HG03039 (cell line): ENCODE measurements around the gene ELMO1.

Source experiments
- ATAC-seq: cut with Tn5 transposase; IDR thresholded peaks from one replicate; pipeline ENCODE4 v1.9.1; 2021; ENCODE audit warnings: mild to moderate bottlenecking, moderate library complexity; ENCODE audit not compliant: unreplicated experiment

ELMO1 gene

DNA sequence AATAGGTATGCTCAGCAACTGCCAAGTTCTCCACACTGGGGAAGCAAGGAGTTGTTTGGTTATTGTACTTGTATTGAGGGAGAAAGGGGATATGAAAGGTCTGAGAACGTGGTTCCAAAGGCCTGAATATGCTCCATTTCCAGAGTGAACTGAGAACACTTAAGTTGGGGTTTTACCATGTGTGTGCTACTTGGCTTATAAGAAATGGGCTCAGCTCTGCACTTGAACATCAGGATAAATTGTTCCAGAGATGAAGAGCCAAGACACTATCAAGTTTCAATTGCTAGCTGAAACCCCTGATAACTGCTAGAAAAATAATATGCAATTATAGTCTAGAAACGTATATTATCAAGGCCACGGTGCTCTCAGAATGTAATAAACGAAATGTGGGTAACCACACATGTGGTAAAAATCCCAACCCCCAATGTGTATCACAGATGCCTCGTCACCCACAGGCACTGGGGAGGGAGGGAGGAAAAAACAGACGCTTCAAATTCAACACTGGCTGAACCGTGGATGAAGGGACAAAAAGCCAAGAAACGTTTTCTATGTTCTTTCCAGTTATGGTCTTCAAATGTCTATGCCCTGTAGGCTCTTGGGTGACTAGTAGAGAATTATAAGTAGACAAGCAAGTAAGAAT, 16.3 kb downstream of the ELMO1 start:
- no peak for ATAC-seq

DNA sequence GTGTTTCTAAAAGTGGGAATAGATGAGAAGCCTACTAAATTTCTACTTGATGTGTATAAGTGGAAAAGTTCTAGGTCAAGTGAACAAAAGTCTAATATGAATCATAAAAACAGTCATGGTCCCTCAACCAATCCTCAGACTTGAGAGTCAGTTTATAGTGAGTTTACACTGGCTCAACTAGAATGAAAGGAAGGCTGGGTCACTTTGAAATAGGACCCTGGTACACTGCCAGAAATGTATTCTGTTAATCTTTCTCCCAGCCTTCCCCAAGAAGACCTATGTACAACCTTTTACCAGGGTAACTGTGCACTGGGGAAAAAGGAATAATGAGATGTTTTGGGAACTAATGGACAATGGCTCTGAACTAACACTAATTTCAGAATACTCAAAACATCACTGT, 17.3 kb downstream of the ELMO1 start:
- ATAC-seq, result no peak

DNA sequence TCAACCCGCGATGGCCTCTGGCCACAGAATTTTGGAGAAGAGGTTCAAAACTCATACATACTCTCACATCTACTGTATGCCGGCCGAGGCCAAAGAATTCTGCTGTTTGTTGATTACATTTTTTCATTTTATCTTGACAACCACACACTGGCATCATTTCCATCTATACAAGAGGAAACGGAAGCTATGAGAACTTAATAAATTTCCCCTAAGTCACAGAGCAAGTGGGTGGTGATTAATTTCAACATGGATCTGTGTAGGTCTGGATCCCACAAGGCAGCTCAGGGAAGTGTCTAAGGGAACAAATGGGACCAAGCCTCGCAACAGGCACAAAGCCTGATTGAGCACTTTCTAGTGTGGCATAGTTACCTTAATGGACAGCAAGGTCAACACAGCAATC, 18.0 kb downstream of the ELMO1 start:
- no peak for ATAC-seq

DNA sequence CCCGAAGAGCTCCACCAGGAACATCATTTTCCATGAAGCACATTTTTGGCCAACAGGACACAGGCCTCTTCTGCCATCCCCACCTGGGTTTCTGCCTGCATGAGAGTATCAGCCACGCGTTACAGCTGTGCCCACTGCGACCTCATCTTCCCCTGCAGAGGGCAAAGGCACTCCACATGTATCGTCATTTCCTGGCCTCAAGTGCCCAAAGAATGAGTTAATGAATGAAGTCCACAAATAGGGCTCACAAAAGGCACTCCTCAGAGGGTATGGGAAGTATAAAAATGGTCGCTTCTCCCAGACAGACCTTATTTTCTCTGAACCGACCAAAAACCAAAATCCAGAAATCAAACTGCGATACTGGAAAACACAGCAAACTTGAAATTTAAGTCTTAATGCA, 18.5 kb downstream of the ELMO1 start:
- no peak for ATAC-seq

DNA sequence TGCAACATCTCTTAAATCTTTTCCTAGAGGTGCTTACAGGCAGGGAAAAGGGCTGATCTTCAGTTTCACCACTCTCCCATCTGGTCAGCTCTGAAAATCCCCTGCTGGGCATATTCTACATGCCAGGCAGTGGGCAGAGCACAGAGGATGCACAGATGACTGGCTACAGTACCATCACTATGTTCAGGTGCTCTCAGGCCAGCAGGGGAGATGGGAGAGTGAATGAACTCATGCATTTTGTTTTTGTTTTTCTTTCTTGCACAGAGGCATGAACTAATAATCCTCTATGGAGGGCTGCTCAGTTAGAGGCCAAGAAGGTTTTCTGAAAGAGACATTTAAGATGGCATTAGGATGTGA, 19.3 kb downstream of the ELMO1 start:
- ATAC-seq, result no peak

DNA sequence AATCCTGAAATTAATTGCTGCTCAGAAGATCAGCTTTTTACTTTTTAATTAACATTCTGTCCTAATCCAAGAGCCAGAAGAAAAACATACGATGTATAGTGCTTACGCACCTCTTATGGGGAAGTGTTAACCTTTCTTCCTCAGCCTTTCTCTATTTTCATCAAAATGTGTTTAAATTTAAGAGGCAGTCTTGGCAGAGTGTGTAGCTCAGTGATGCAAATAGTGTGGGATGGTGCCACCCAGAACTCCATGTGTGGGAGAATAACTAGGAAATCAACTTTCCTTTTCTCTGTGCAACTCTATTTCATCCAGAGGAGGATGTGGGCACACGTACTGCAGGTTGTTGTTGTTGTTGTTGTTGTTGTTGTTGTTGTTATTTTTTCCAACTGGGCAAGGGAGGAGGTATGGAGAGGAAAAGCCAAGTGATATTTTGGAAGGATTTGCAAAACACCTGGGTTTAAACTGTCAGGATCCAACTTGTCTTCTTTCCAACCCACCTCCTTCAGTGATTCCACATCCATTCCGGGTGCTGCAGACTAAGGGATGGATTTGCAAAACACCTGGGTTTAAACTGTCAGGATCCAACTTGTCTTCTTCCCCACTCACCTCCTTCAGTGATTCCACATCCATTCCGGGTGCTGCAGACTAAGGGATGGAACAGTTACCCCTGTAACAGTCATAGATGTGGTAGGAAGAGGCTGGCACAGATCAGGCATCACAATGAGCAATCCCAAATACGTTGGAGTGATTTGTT, 19.8 kb downstream of the ELMO1 start:
- no peak for ATAC-seq

DNA sequence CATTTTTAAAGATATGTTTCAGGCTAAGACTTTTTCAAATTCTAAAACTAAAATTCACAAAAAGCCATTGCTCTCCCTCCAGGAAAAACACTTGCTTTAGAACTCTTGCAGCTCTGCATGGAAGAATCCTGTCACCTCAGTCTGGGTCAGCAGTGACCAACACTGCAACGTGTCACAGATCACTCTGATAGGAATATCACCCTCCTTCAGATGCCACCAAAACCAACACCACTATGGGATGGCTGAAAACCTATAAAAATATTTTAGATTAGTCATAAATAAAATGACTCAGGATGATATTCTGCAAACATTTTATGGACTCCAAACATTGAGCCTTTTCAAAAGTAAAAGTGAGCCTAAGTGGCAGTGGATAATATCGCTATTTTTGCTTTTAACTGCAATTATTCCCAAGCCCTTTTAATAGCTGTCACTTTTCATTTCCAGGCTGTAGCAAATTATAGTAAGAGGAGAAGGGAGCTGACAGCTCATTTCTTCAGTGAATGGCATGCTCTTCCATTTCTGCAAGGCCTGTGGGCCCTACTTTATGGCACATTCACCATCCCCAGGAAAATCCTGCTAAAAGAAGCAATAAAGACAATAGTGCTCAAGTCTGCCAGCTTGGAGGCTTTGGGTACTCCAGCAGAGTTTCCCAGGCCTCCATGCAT, 21.3 kb downstream of the ELMO1 start:
- ATAC-seq, result no peak

DNA sequence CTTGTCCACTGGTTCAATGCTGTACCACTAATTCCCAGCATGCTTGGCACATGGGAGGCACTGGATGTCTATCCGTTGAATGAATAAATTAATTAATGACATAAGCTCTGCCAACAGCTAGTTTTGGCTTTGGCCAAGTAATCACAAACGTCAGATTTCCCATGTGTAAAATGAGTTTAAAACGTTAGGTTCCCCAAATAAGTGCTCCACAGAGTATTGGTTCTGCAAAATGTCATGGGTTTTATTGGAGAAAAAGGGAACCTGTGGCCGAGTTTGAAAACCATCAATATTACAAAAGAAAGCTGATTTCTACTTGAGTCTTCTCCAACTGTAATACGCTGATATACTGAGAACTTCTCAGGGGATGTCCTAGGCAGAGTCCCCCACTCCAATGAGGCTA, 23.2 kb downstream of the ELMO1 start:
- no peak for ATAC-seq

DNA sequence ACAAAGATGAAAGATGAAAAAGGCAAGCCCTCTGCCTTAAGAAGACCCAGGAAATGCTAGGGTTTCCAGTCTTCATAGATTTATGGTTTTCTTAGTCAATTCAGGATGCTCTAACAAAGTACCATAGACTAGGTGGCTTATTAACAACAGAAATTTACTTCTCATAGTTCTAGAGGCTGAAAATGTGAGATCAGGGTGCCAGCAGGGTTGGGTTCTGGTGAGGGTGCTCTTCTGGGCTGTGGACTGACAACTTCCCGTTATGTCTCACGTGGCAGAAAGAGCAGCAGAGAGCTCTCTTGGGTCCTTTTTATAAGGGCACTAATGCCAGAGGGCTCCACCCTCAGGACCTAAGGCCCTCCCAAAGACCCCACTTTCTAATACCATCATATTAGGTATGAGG, 23.7 kb downstream of the ELMO1 start:
- ATAC-seq, result no peak

DNA sequence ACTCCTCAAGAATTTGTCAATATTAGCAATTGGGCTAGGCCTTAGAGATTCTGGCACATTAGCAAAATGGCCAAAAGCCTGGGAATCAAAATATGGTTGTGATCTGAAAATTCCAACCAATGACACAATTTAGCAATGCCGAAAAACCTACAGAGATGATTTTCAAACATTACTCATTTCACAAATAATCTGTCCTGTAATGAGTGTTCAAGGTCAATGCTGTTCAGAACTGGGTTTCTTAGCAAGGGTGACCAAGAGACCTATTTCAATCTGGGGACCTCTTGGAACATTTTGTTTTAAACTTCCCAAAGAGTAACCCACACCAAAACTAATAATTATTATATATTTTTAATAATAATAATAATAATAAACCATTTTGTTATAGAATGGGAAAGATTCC, 24.1 kb downstream of the ELMO1 start:
- ATAC-seq, result no peak

DNA sequence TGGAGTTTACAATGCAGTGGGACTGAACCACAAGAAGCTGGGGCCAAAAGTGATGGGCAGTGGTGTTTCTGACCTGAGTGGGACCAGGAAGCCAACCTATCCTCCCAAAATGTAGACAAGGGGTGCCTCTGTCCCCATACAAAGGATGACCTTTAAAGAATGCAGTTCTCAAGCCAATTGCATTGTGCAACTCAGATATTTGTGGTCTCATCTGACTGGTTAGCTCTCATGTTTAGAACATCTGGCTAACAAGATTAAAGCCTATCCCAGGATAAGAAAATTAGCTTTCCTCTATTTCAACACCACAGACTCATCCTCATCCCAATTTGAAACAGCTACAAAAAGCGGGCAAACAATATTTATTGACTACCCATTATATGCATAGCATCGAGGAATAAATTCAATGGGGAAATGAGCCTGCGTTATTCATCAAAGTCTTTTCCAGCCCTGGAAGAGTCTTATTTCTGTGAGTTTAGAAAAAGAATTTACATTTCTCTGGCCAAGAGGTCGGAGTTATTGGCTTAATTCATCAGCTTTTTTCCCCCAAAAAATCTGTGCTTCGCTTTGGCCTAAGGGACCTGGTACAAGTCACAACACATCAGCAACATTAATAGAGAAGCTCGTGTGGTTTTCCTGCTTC, 26.7 kb downstream of the ELMO1 start:
- no peak for ATAC-seq

DNA sequence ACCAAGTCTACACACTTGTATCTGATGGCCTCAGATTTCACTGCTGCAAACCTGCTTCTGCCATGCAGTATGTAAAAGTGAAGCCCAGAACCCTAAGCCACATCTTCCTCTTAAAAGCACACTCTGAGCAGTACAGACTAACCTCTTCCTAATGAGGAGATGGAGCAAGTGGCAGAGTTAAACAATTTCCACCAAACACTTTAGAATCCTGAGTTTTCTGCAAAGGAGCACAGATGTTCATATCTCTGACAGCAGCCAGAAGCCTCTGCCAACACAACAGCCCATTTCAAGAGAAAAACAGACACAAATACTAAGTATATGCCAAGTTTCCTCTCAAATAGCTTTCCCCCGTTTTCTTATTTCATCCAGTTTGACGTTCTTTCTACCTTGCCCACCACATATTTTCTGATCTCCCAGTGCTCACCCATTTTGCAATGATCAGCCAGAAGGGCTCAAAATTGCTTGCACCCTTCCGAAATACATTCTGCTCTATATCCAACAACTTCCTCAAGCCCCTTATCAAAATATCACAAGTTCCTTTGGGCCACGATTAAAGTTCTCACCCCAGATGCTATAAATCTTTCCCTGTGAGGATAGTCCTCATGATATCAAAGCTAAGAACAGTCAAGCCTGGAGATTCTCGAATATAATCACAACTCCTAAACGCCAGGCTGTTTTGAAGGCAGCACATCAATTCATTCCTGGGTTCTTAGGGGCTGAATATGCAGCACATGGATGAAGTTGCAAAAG, 27.5 kb downstream of the ELMO1 start:
- ATAC-seq, result no peak

DNA sequence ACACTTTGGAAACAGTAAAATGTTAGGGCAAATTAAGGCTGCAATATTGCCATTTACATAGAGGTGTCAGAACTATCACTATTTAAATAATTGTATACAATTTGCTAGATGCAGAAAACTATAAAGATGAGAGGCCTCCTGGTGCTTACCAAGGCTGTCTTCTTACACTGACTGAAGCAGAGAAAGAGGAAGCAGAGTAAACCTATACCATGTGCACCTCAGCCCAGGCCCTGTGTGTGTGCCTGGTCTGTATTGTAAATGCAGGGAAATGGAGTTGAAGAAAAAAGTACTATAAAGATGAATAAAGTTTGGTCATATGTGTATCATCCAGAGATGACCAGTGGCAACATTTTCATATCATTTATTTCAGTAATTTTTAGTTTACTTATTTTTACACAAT, 29.2 kb downstream of the ELMO1 start:
- no peak for ATAC-seq

DNA sequence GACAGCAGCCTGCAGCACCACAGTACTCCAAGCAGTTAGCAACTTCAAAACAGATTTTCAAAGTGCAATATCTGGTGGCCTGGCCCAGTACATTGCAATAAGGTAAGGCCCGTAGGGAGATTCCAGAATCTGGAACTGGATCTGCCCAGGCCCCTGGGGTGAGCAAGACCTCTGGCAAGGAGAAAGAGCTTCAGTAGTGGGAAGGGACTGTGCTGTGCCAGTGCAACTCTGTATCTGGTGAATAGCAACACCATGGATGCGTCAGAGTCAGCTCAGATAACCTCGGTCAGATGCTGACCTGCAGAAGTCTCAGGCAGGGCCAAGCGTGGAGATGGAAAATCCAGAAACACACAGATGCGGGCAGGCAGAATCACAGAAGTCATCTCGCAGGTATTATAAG, 30.3 kb downstream of the ELMO1 start:
- no peak for ATAC-seq

DNA sequence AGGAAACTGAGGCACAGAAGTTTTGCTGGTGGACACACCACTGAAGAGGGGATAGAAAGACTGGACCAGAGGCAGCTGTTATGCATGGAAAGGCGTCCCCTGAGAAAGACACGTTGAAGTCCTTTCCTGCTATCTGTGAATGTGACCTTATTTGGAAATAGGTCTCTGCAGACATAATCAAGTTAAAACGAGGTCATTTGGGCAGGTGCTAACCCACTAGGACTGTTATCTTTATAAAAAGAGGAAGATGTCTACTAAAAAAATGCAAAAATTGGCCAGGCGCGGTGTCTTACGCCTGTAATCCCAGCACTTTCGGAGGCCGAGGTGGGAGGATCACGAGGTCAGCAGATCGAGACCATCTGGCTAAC, 31.6 kb downstream of the ELMO1 start:
- ATAC-seq, result no peak

DNA sequence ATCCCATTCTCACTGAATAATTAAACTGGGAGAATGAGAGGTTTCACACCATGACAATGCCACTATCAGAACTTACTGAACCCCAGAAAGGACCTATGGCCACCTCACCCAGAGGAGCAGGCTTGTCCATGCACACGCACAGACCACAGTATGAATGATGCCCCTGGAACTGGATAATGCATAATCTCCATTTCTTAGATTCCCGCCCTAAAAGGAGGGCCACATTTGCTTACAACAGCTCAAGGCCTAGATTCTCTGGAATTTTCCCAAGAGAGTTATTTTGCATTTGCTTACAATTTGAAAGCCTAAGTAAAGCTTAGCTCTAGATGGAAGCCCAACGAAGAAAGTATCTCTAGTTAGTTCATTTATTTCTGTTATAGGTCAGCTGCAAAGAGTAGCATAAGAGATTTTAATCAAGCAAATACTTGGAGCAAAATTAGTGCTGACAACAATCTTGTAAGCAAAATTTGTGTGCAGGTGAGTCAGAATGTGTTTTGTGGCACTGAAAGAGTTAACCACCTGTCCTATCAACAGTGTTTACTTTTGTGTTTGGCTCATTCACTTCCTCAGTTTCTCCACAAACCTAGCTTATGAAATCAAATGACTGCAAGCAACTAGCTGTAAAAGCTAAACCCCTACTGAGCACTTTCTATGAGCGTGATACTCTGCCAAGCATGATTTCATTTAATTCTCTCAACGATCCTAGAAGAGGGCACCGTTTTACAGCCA, 32.1 kb downstream of the ELMO1 start:
- no peak for ATAC-seq

DNA sequence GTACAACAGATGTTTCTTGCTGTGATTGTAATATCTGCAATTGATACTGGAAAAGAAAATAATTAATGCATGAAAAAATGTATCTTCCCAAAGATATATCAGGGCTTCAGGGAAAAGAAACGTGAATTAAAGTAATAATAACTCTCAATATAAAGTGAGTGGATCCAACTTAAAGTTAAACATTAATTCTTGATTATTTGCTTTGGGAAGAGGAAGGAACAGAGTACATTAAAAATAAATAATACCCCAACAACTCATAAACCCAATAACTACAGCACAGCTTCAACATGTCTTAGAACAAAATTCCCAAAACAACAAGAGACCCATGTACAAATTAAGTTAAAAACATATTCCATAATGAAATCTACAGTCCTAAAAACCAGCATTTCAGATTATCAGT, 33.0 kb downstream of the ELMO1 start:
- no peak for ATAC-seq

DNA sequence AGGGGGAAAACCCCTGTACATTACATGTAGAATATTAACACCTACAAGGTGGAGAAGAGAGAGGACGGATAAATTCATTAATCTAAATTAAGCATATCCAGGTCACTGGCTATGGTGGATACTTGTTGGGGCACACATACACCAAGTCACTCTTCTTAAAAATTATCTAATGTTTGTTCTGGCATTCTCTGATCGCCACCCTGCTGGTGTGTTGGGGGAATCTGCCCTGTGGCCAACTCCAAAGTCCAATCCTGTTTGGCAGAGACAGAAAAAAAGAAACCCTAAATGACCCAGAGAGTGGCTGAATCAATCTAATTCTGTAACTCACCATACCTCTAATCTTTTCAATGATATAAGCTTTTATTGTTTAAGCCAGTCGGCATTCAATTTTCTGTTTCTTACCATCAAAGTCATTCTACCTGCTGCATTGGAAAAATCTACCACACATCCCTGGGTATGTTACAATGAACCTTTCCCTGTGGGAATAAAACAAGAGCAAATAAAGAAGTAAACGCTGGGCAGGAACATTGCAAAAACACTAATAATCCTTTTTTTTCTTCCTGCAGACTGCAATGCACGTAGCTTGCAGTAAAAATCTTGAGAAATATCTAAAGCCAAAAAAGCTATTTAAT, 34.2 kb downstream of the ELMO1 start:
- ATAC-seq, result no peak

DNA sequence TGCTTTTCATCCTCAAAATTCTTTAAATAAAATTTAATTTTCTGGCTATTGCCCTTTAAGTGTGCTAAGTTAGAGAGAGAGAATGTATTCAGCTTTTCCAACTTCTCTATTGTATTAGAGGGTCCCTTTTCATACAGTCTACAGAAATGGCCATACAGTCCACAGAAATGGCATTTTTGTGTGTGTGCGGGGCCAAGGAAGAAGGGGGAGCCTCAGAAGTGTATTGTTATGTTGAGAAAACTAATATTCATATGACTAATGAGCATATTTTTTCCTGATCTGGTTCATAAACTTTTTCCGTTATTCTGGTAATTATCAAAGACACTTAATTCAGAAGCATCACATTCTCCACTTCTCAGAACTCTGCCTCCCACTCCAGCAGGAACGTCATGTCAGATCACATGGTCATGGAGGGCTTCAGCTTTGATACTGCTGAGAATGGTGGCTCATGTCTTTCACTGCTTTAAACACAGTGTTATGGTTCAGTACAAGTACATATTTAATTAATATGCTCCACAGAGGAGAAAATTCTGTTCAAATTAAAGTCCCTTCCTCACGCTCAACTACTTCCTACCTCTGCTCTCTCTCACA, 37.1 kb downstream of the ELMO1 start:
- no peak for ATAC-seq
